Measurements from ENCODE around the gene TFAP2D.

- TF ChIP-seq PATZ1 (CRISPR knock-in tag; IDR thresholded peaks at IDR 0.05; ENCODE audit: borderline replicate concordance) (no peak), ESRRG (CRISPR knock-in tag; IDR thresholded peaks at IDR 0.05) (no peak), CSDC2 (CRISPR knock-in tag; IDR thresholded peaks at IDR 0.05) (no peak), CREB5 (CRISPR knock-in tag; IDR thresholded peaks at IDR 0.05; ENCODE audit: low read depth) (no peak), ZNF70 (CRISPR knock-in tag; IDR thresholded peaks at IDR 0.05) (no peak), SNAI2 (CRISPR knock-in tag; IDR thresholded peaks at IDR 0.05) (no peak), BACH2 (CRISPR knock-in tag; IDR thresholded peaks at IDR 0.05; ENCODE audit: borderline replicate concordance) (no peak)
These were observed 108.2 kb downstream of the TFAP2D start for GRCh38 chr6:50821441-50822077.

Data from SK-N-SH treated with all-trans-retinoic acid at 6 μM for 48 hours (cell line).